Suprapubic skin (tissue), 4 donors: ENCODE data around the gene DENND2A. TPM values are rescaled to one million over a fixed set of nuclear protein-coding genes. Genes with fewer than 3 reads are reported as not detected.
"Not testable (repeated sequence)": the region's sequence is repeated elsewhere in the genome, so short reads cannot be mapped to it uniquely, and the experiment has no call there.

Experiments
- DNase-seq, 2 donors: peaks; one replicate each; pipeline ENCODE4 v3.0.0-alpha.2; 2019; ENCODE audit warnings: low spot score in 2 of 2
- H3K27ac ChIP-seq: fragments of 200-600 bp; sonication (generic); one replicate; pipeline ENCODE4 v1.5.1; 2019
- H3K27me3 ChIP-seq: fragments of 200-600 bp; sonication (generic); one replicate; pipeline ENCODE4 v1.5.1; 2019
- H3K36me3 ChIP-seq: fragments of 200-600 bp; sonication (generic); one replicate; pipeline ENCODE4 v1.5.1; 2019
- H3K4me1 ChIP-seq: fragments of 200-600 bp; sonication (generic); one replicate; pipeline ENCODE4 v1.5.1; 2019
- H3K4me3 ChIP-seq: fragments of 200-600 bp; sonication (generic); one replicate; pipeline ENCODE4 v1.5.1; 2019; ENCODE audit warnings: mild to moderate bottlenecking
- H3K9me3 ChIP-seq: fragments of 200-600 bp; sonication (generic); one replicate; pipeline ENCODE4 v1.5.1; 2019
- CTCF ChIP-seq, 2 donors: fragments of 200-600 bp in 1 of 2; fragments of 450-650 bp in 1 of 2; sonication (generic) in 1 of 2; IDR thresholded peaks; one replicate each; pipeline ENCODE4 v1.5.1; 2016 to 2019; ENCODE audit warnings: antibody characterized with exemption in 2 of 2, mild to moderate bottlenecking in 1 of 2, moderate library complexity in 1 of 2
- EP300 ChIP-seq: sonication (generic); formaldehyde crosslinking; IDR thresholded peaks from one replicate; pipeline ENCODE4 v1.6.1; 2017; ENCODE audit warnings: antibody characterized with exemption
- POLR2A ChIP-seq, 2 donors: fragments of 450-650 bp; IDR thresholded peaks; one replicate each; pipeline ENCODE4 v1.6.1; 2017; ENCODE audit warnings: antibody characterized with exemption in 2 of 2, mild to moderate bottlenecking in 2 of 2, moderate library complexity in 2 of 2
- POLR2AphosphoS5 ChIP-seq, 3 donors: sonication (generic); formaldehyde crosslinking; IDR thresholded peaks; one replicate each; pipeline ENCODE4 v1.6.1; 2017; ENCODE audit warnings: antibody characterized with exemption in 3 of 3
- WGBS: methylation state at CpG from one replicate; pipeline ENCODE4 v1.1.5; 2018; 5-methylcytosine and 5-hydroxymethylcytosine counted together
- total RNA-seq, 4 donors: library from RNA; depleted of rRNA; stranded (reverse); fragments of >200 nt; gene quantifications; one replicate each; pipeline ENCODE4 v1.1.0, GENCODE V29; 2016

DENND2A gene
- total RNA-seq, 4 donors from 2014 or later = 0.99 to 5.1 (median 2.2) TPM

- peaks cover 6% of the 10 kb centered on the region for H3K4me1 ChIP-seq
- no peak for DNase-seq
- H3K4me3 ChIP-seq = no peak overlapping the region
- TF ChIP-seq POLR2A (IDR thresholded peaks at IDR 0.05) (no peak), CTCF (IDR thresholded peaks at IDR 0.05) (no peak), POLR2AphosphoS5 (IDR thresholded peaks at IDR 0.05) (no peak), EP300 (no peak)
- no peaks in the 10 kb centered on the region for H3K27me3 ChIP-seq
- H3K36me3 ChIP-seq = no peaks in the 10 kb centered on the region
- 82% methylated on average over 1 of the region's 1 CpG for WGBS
- no peaks in the 10 kb centered on the region for H3K9me3 ChIP-seq
- H3K27ac ChIP-seq = no peak overlapping the region
Observed at GRCh38 chr7:140668641-140669040, 28.0 kb upstream of the DENND2A start.

- Histone ChIP-seq H3K4me3 (no peak overlapping the region), H3K9me3 (no peaks in the 10 kb centered on the region), H3K4me1 (no peaks in the 10 kb centered on the region), H3K27ac (no peak overlapping the region), H3K27me3 (no peaks in the 10 kb centered on the region), H3K36me3 (no peaks in the 10 kb centered on the region)
- peak in 1 of 2 donors; percentile 36 for DNase-seq
- 67% methylated on average over 1 of the region's 1 CpG for WGBS
- TF ChIP-seq POLR2AphosphoS5 (IDR thresholded peaks at IDR 0.05) (no peak), CTCF (IDR thresholded peaks at IDR 0.05) (no peak), EP300 (no peak), POLR2A (IDR thresholded peaks at IDR 0.05) (no peak)
Observed at GRCh38 chr7:140667476-140667875, 26.9 kb upstream of the DENND2A start.

- H3K27me3 ChIP-seq, H3K4me1 ChIP-seq, H3K4me3 ChIP-seq, H3K27ac ChIP-seq, H3K9me3 ChIP-seq, H3K36me3 ChIP-seq, DNase-seq: not testable (repeated sequence)
- WGBS = 57% methylated on average over 2 of the region's 2 CpGs
Observed at GRCh38 chr7:140662938-140663337, 22.3 kb upstream of the DENND2A start.

- Histone ChIP-seq H3K4me3 (no peak overlapping the region), H3K27ac (no peak overlapping the region), H3K9me3 (no peaks in the 10 kb centered on the region), H3K27me3 (no peaks in the 10 kb centered on the region), H3K4me1 (peaks cover 11% of the 10 kb centered on the region), H3K36me3 (no peaks in the 10 kb centered on the region)
- 63% methylated on average over 2 of the region's 2 CpGs for WGBS
- TF ChIP-seq CTCF (IDR thresholded peaks at IDR 0.05) (no peak), EP300 (no peak)
- DNase-seq = peak; percentile 3 to 10
Observed at GRCh38 chr7:140661124-140661523, 20.5 kb upstream of the DENND2A start.

GRCh38 chr7:140659856-140660255 lies 19.2 kb upstream of the DENND2A start:
- TF ChIP-seq CTCF (IDR thresholded peaks at IDR 0.05) = no peak
- no peak overlapping the region for H3K4me3 ChIP-seq
- DNase-seq = peak; percentile 15 to 20
- no peak overlapping the region for H3K27ac ChIP-seq
- no peaks in the 10 kb centered on the region for H3K36me3 ChIP-seq
- H3K9me3 ChIP-seq = no peaks in the 10 kb centered on the region
- H3K27me3 ChIP-seq = no peaks in the 10 kb centered on the region
- H3K4me1 ChIP-seq = peaks cover 17% of the 10 kb centered on the region
- whole genome bisulfite sequencing = 58% methylated on average over 8 of the region's 8 CpGs

GRCh38 chr7:140657891-140658290 lies 17.3 kb upstream of the DENND2A start:
- no peaks in the 10 kb centered on the region for H3K36me3 ChIP-seq
- peaks cover 25% of the 10 kb centered on the region for H3K4me1 ChIP-seq
- H3K27ac ChIP-seq = no peak overlapping the region
- H3K27me3 ChIP-seq = no peaks in the 10 kb centered on the region
- TF ChIP-seq CTCF (IDR thresholded peaks at IDR 0.05) = no peak
- no peak for TF ChIP-seq POLR2AphosphoS5 (IDR thresholded peaks at IDR 0.05)
- no peak for TF ChIP-seq EP300
- no peak for TF ChIP-seq POLR2A (IDR thresholded peaks at IDR 0.05)
- DNase-seq = no peak
- no peaks in the 10 kb centered on the region for H3K9me3 ChIP-seq
- WGBS = 93% methylated on average over 9 of the region's 9 CpGs
- no peak overlapping the region for H3K4me3 ChIP-seq
